ENCODE measurements around the gene SNX20.

Gene SNX20

DNA sequence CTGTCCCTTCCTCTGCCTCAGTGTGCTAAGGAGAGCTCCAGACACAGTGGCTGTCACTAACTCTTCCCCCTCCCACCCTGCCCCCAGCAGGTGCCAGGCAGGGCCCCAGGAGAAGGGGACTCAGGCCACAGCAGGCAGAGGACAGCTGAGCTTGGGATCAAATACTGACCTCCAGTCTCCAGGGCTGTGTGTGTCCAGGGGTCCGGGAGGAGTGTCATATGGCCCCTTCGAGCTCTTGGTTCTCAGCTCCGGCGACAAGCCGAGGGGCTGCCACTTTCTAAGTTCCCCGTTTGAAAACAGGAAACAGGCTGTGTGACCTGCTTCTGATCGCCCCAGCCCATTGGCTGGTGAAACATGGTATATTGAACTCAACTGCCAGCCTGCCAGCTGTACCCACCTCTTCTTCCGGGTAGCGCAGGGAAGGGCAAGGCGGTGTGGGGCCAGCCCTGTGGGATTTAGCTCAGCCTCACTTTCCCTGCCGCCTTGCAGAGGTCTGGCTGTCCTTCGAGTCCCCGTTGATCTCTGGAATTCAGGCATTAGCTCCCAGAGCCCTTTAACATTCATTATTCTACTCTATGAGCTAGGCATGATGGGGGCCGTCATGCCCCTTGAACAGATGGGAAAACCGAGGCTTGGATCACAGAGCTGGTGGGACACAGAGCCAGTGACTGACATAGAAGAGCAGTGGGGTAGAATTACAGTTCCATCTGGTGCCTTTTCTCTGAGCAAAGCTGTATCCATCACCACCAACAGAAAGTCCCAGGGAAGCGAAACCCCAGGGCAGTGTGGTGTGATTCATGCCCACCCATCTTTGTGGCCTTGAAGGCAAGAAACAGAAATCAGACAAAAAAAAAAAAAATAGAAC lies at the start of gene SNX20:
Gene SNX20, minus strand, starts transcription at position 292 of the 865 bp plus-strand sequence. CDS start 3,786 bp downstream, outside the sequence.
- peak; percentile 42 for DNase-seq (ENCODE audit: low read depth)

- no peak for DNase-seq (ENCODE audit: low read depth)
These were observed 43.2 kb upstream of the SNX20 start for GRCh38 chr16:50724306-50724705.

GRCh38 chr16:50722960-50723359 lies 41.8 kb upstream of the SNX20 start:
- no peak for DNase-seq (ENCODE audit: low read depth)

- DNase-seq (ENCODE audit: low read depth): no peak
These were observed 41.3 kb upstream of the SNX20 start for GRCh38 chr16:50722405-50722737.

DNA sequence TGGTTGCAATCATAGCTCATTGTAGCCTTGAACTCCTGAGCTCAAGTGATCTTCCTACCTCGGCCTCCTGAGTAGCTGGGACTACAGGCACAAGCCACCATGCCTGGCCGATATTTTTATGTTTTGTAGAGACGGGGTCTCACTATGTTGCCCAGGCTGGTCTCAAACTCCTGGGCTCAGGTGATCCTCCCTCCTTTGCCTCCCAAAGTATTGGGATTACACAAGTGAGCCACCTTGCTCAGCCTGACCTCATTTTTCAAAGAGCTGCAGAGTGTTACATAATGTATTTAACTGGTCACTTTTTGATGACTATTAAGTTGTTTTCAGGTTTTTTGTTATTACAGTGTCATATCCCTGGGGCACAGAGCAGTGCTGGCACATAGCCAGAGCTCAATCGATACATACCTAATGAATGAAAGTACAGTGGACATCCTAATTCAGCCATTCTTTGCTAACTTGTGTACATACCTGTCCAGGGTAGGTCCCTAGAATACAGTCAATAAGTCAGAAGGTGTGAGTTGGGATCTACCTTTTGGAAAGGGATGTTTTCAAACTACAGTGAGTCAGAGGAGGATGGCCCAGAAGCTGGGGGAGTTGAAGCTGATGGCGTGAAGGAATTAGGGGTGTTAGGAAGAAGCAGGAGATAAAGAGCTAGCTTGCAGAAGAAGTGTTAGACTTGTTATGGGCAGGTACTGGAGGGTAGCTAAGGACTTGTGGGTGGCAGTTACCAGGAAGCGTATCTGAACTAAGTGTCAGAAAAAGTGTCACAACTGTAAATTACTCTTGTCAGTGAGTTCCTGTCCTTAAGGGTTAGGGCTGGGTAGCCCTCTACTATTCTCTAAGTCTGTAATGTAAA lies 40.7 kb upstream of the SNX20 start:
- no peak for DNase-seq (ENCODE audit: low read depth)

DNA sequence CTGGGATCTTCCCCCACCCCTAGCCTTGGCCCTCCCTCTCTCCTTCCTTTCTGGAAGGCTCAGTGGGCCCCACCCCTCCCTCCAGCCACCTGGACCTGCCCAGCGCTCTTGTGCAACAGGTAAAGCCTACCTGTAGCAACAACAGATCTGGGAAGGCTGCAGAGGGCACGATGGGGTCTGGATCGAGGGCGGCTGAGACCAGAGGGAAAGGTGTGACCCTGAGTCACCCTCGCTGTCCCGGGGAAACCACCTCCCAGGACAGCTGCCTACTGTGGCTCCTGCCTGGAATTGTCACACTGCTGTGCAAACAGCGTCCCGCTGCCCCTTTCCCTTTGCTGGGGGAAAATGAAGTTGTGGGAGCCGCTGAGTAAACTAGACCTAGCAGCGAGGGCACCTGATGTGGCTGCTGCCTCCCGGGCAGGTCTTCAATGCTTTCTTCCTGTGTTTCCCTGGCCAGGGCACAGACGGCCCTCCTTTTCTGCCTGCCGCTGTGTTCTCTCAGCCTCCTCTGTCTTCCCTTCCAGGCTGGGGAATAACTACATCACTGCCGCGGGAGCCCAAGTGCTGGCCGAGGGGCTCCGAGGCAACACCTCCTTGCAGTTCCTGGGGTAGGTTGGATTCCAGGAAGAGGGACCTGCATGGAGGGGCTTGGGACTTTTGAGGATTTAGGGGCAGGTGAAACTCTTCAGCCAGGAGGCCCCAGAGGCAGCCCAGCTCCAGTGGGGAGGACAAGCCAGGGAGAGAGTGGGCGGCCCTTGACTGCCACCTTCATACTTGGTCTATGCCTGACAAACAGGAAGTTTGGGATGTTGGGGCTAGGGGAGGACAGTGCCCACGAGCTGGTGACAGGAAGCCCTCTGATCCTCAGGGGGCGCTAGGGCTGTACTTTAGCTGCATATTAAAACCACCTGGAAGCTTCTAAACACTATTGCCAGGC lies 38.6 kb upstream of the SNX20 start:
- no peak for DNase-seq (ENCODE audit: low read depth)

DNA sequence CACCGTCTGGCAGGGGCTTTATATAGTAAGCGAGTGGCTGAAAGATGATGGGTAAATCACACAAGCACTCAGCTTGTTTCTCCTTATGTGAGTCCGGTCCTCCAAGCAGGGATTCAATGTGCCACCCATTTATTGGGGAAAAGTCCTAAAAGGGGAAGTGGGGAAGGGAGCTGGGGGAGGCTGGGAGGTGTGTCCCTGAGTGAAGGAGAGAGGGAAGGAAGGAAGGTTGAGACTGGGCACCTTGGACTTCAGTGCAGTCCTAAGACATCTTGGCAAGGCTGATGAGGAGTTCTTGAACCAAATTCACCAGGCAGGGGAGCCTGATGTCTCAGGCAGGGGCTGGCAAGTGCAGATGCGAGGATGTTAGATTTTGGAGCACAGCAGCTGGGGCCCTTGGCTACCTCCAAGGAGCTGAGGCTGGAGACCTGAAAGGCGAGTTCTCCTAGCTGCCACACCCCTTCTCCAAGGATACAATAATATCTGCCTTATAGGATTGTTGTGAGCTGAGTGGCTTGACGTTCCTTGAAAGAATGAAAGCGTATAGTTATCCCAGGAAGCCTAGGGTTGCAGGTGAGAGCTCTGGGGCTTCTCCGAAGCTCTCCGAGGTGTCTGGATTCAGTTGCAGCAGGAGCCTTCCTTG lies 37.8 kb upstream of the SNX20 start:
- no peak for DNase-seq (ENCODE audit: low read depth)

DNA sequence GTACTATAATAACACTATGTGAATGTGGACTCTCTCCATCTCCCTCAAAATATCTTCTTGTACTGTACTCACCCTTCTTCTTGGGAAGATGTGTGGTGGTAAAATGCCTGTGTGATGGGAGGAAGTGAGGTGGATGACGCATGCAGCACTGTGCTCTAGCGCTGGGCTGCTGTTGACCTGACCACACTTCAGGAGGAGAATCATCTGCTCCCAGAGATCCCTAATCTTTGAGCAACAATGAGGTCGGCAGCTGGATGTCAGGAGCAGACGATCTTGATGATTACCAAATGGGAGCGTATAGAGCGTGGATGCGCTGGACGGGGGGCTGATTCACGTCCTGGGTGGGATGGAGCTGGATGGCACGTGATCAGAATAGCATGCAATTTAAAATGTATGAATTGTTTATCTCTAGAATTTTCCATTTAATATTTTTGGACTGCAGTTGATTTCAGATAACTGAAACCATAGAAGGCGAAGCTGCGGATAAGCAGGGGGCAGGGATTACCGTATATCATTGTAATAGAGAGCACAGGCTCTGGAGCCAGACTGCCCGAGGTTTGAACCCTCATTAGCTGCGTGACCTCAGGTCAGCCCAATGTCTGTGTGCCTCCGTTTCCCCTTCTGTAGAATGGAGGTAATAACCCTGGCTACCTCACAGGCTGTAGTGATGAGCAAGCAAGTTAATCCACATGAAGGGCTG lies 37.1 kb upstream of the SNX20 start:
- no peak for DNase-seq (ENCODE audit: low read depth)

- no peak for DNase-seq (ENCODE audit: low read depth)
These were observed 36.4 kb upstream of the SNX20 start for GRCh38 chr16:50717494-50717893.

GRCh38 chr16:50717091-50717490 lies 36.0 kb upstream of the SNX20 start:
- no peak for DNase-seq (ENCODE audit: low read depth)

GRCh38 chr16:50712956-50713355 lies 31.8 kb upstream of the SNX20 start:
- no peak for DNase-seq (ENCODE audit: low read depth)

- DNase-seq (ENCODE audit: low read depth): no peak
These were observed 31.4 kb upstream of the SNX20 start for GRCh38 chr16:50712560-50712898.

- DNase-seq (ENCODE audit: low read depth): no peak
These were observed 30.9 kb upstream of the SNX20 start for GRCh38 chr16:50711862-50712559.

GRCh38 chr16:50711040-50711439 lies 29.9 kb upstream of the SNX20 start:
- no peak for DNase-seq (ENCODE audit: low read depth)

GRCh38 chr16:50709980-50710379 lies 28.9 kb upstream of the SNX20 start:
- DNase-seq (ENCODE audit: low read depth): no peak

DNA sequence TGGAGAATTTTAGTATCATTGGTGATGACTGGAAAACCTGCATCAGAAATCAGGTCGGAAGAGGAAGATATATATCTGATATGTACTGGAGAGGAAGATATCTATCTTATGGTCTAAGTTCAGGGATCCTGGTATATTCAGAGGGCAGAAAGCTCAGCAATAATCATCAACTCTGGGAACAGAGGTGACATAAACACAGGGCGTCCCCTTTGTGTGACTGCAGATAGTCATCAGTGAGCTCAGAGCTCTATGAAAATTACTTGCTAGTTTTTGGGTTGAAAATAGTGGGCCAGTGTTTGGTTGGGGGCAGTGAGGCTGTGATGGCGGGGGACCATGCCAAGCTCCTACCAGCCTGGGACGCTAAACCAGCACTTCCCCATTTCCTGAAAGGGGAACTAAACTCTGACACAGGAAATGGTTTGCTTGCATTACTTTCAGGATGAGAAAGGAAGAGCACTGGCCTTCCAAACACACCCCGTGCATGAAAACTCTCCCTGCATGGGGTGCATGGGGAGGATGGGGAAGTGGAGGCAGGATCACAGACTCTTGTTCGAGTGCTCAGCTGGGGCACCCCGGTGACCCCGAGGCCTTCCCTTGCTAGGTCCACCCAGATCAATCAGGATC lies 28.1 kb upstream of the SNX20 start:
- DNase-seq (ENCODE audit: low read depth): no peak

DNA sequence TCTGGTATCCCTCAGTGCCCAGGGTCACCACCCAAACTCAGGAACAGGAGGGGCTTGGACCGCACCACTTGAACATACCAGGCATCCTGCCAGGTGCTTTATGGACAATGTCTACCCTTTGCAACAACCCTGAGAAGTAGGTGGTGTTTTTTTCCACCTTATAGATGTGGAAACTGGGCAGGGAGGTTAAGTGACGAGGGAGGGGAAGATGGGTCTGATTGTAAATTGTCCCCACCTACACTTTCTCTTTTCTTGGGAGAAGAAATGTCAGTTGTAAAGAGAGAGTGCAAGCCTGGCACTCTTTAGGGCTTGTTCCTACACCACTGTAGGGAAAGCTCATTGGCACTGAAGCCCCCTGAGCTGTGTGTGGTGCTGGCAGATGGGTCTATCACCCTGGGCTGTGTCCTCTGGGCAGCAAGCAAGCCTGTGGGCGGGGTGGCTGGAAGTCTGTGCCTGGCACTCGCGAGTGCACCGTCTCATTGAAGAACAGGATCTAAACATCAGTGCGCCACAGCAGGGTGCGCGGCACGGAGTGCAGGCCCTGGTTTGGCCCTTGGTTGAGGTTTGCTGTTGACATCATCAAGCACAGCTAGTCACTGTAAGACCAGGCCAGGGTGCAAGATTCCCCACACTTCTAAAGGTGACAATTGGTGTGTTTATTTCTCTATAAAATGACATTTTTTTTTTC lies 27.4 kb upstream of the SNX20 start:
- no peak for DNase-seq (ENCODE audit: low read depth)

DNA sequence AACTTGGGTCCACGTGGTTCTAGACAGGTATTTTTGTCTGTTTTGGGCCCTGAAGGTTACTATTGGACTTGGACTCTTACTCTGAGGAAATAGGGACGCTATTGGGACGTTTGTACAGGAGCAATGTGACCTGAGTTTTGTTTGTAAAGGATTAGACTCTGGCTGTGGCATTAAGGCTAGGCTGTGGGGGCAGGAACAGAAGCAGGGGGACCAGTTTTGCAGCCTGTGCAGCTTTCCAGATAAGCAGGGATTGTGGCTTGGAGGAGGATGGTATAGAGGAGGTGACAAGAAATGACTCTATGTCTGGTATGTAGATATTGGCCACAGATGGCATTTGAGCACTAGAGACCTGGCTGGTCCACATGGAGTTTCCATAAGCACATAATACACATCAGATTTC lies 25.1 kb upstream of the SNX20 start:
- no peak for DNase-seq (ENCODE audit: low read depth)

DNA sequence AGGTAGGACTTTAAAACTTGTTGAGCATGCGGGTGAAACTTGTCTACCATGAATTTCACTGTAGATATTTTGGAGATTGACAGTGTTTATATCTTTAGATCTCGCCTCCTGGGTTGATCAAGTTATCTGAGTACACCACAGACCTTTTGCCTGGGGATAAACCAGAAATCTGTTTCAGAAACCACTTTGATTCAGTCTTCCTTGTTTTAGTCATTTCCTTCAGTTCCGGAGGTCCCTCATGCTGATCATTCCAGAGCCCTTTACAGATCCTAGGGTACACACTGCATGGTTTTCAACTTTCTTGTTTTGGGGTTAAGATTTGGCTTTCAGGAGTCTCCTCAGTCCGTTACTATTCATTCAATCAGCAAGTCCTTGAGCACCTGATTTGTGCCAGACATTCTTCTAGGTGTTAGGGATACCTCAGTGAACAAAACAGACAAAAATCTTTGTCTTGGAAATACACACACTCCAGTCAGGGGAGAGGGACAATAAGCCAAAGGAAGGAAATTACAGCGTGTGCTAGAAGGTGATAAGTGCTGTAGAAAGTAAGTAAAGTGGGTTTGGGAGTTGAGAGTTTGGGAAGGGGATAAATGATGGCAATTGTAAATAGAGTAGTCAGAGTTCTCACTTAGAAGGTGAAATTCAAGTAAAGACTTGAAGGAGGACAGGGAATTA lies 24.5 kb upstream of the SNX20 start:
- no peak for DNase-seq (ENCODE audit: low read depth)

All from stimulated activated CD8-positive, alpha-beta memory T cell treated with anti-CD3 and anti-CD28 coated beads, Interleukin-12 subunit alpha, Interleukin-12 subunit beta, amount 100 ng/mL, for 4 hours (primary cell).